Measurements from ENCODE around the gene ERCC6L2.

ERCC6L2 gene

GRCh38 chr9:95927271-95928004 is 51.9 kb downstream of the ERCC6L2 start:
- H3K9me3 ChIP-seq (ENCODE audit: control insufficient read depth, insufficient read depth, low read depth, low read length): no peaks in the 10 kb centered on the region
- H3K4me3 ChIP-seq (ENCODE audit: low read depth, low read length): no peak overlapping the region
- no peak overlapping the region for H3K27ac ChIP-seq (ENCODE audit: extremely low read depth, low read depth, low read length)
- TF ChIP-seq ZNF561 (tag by site-specific recombination; IDR thresholded peaks at IDR 0.05; ENCODE audit: borderline replicate concordance): no peak
- TF ChIP-seq ZNF513 (tag by site-specific recombination; IDR thresholded peaks at IDR 0.05): no peak
- no peak for TF ChIP-seq ZNF529 (tag by site-specific recombination; IDR thresholded peaks at IDR 0.05; ENCODE audit: insufficient replicate concordance)
- TF ChIP-seq PRDM1 (tag by site-specific recombination; IDR thresholded peaks at IDR 0.05): no peak
- TF ChIP-seq SETDB1 (IDR thresholded peaks at IDR 0.05; ENCODE audit: insufficient read length, low read length): no peak
- H3K36me3 ChIP-seq (ENCODE audit: control insufficient read depth in 2 of 2, insufficient read depth in 1 of 2, low read length in 2 of 2): peaks cover 16 to 70% of the 10 kb centered on the region in 2 experiments
- no peaks in the 10 kb centered on the region for H3K4me1 ChIP-seq (ENCODE audit: control insufficient read depth, insufficient read depth, low read length)
- CTCF ChIA-PET: interaction anchor here (0.6 to 0.9 kb wide), 2 partner anchors 23 to 291 kb away, joined by 3 read pairs; no protein-coding TSS in a partner anchor
- POLR2A ChIA-PET: no interaction called here

- TF ChIP-seq ZNF174 (tag by site-specific recombination; IDR thresholded peaks at IDR 0.05) (no peak), AEBP2 (tag by site-specific recombination; IDR thresholded peaks at IDR 0.05; ENCODE audit: borderline replicate concordance) (no peak), ZNF16 (tag by site-specific recombination; IDR thresholded peaks at IDR 0.05; ENCODE audit: low read depth) (no peak), ZNF138 (tag by site-specific recombination; IDR thresholded peaks at IDR 0.05; ENCODE audit: borderline replicate concordance) (no peak)
- ChIA-PET CTCF (interaction anchor here (0.9 kb wide), 1 partner anchor 203 kb away, joined by 3 read pairs; no protein-coding TSS in a partner anchor), POLR2A (no interaction called here)
- no peak overlapping the region for H3K27ac ChIP-seq (ENCODE audit: extremely low read depth, low read depth, low read length)
- no peaks in the 10 kb centered on the region for H3K9me3 ChIP-seq (ENCODE audit: control insufficient read depth, insufficient read depth, low read depth, low read length)
- H3K4me1 ChIP-seq (ENCODE audit: control insufficient read depth, insufficient read depth, low read length): no peaks in the 10 kb centered on the region
- H3K36me3 ChIP-seq (ENCODE audit: control insufficient read depth in 2 of 2, insufficient read depth in 1 of 2, low read length in 2 of 2): peaks cover 19 to 79% of the 10 kb centered on the region in 2 experiments; a peak in 2 of 3 replicates
- H3K4me3 ChIP-seq (ENCODE audit: low read depth, low read length): no peak overlapping the region
Measured at GRCh38 chr9:95930277-95930676, 54.8 kb downstream of the ERCC6L2 start.

- Histone ChIP-seq H3K36me3 (ENCODE audit: control insufficient read depth in 2 of 2, insufficient read depth in 1 of 2, low read length in 2 of 2) (peaks cover 20 to 72% of the 10 kb centered on the region in 2 experiments), H3K27ac (ENCODE audit: extremely low read depth, low read depth, low read length) (no peak overlapping the region), H3K9me3 (ENCODE audit: control insufficient read depth, insufficient read depth, low read depth, low read length) (no peaks in the 10 kb centered on the region), H3K4me3 (ENCODE audit: low read depth, low read length) (no peak overlapping the region), H3K4me1 (ENCODE audit: control insufficient read depth, insufficient read depth, low read length) (no peaks in the 10 kb centered on the region)
- ChIA-PET POLR2A (no interaction called here), CTCF (interaction anchor here (0.5 kb wide), 1 partner anchor 209 kb away, joined by 3 read pairs; no protein-coding TSS in a partner anchor)
- TF ChIP-seq ZNF16 (tag by site-specific recombination; IDR thresholded peaks at IDR 0.05; ENCODE audit: low read depth) (no peak), ZNF843 (tag by site-specific recombination; IDR thresholded peaks at IDR 0.05) (no peak), ZSCAN16 (tag by site-specific recombination; IDR thresholded peaks at IDR 0.05) (no peak), BCL6B (tag by site-specific recombination; IDR thresholded peaks at IDR 0.05) (no peak), ZNF837 (tag by site-specific recombination; IDR thresholded peaks at IDR 0.05) (no peak), CTCF (tag by site-specific recombination; IDR thresholded peaks at IDR 0.05) (no peak), ZNF426 (tag by site-specific recombination; IDR thresholded peaks at IDR 0.05) (no peak), ZNF514 (tag by site-specific recombination; IDR thresholded peaks at IDR 0.05) (no peak), ZNF221 (tag by site-specific recombination; IDR thresholded peaks at IDR 0.05; ENCODE audit: borderline replicate concordance) (no peak), RBAK (tag by site-specific recombination; IDR thresholded peaks at IDR 0.05) (no peak), ZBTB21 (tag by site-specific recombination; IDR thresholded peaks at IDR 0.05) (no peak), ZNF664 (tag by site-specific recombination; IDR thresholded peaks at IDR 0.05) (no peak), SP7 (tag by site-specific recombination; IDR thresholded peaks at IDR 0.05) (no peak), ZNF768 (tag by site-specific recombination; IDR thresholded peaks at IDR 0.05) (no peak), FEZF1 (tag by site-specific recombination; IDR thresholded peaks at IDR 0.05) (no peak), ZIC2 (tag by site-specific recombination; IDR thresholded peaks at IDR 0.05) (no peak)
Measured at GRCh38 chr9:95935861-95936578, 60.5 kb downstream of the ERCC6L2 start.

All from HEK293 (cell line).